K562 (cell line): ENCODE results near the gene NUP43. TPM values are rescaled to one million over a fixed set of nuclear protein-coding genes. Genes with fewer than 3 reads are reported as not detected.
A peak's percentile ranks its signal among the peaks of the same experiment; 100 is the strongest.

Experiments used
- ADNP ChIP-seq: fragments of 200-800 bp; sonication (Bioruptor generic); IDR thresholded peaks from 2 replicates; pipeline ENCODE4 v1.6.1; 2016; ENCODE audit warnings: missing genetic modification characterization, missing compliant biosample characterization
- BDP1 ChIP-seq: IDR thresholded peaks from 3 replicates; pipeline ENCODE4 v1.6.1; 2011; ENCODE audit not compliant: insufficient read length, insufficient read depth
- DNMT1 ChIP-seq: fragments of 450-650 bp; IDR thresholded peaks from 2 replicates; pipeline ENCODE4 v1.6.1; 2016; ENCODE audit warnings: antibody characterized with exemption, mild to moderate bottlenecking
- ETS2 ChIP-seq: IDR thresholded peaks from 2 replicates; pipeline ENCODE4 v1.6.1; 2016; ENCODE audit warnings: borderline replicate concordance, missing genetic modification characterization, mild to moderate bottlenecking, moderate library complexity, missing compliant biosample characterization; ENCODE audit not compliant: poor library complexity, severe bottlenecking
- GABPB1 ChIP-seq: sonication (generic); formaldehyde crosslinking; IDR thresholded peaks from 2 replicates; pipeline ENCODE4 v1.8.0; 2022; ENCODE audit warnings: mild to moderate bottlenecking, missing genetic modification reagents
- NR2F6 ChIP-seq: fragments of 450-650 bp; formaldehyde crosslinking; IDR thresholded peaks from 2 replicates; pipeline ENCODE4 v1.4.0; 2020; ENCODE audit warnings: mild to moderate bottlenecking
- POLR2AphosphoS5 ChIP-seq: IDR thresholded peaks from 2 replicates; pipeline ENCODE4 v1.6.1; 2011; ENCODE audit warnings: mild to moderate bottlenecking, low read depth, low read length, moderate library complexity; ENCODE audit not compliant: control insufficient read depth, insufficient read depth
- RBM15 ChIP-seq: fragments of 200-400 bp; formaldehyde crosslinking; IDR thresholded peaks from 2 replicates; pipeline ENCODE4 v1.6.1; 2018; ENCODE audit warnings: mild to moderate bottlenecking, low read length, moderate library complexity; ENCODE audit not compliant: insufficient read depth
- TOE1 ChIP-seq, 2 experiments: fragments of 450-650 bp in 1 of 2; sonication (generic) in 1 of 2; formaldehyde crosslinking in 1 of 2; IDR thresholded peaks; 2 replicates each; pipeline versions ENCODE4 v1.7.1 to v1.8.0; 2016 to 2022; ENCODE audit warnings: borderline replicate concordance in 2 of 2, mild to moderate bottlenecking in 2 of 2, antibody characterized with exemption in 1 of 2, inconsistent platforms in 1 of 2, low read depth in 1 of 2, missing genetic modification reagents in 1 of 2, moderate library complexity in 1 of 2
- ZFX ChIP-seq: sonication (generic); formaldehyde crosslinking; IDR thresholded peaks from 2 replicates; pipeline ENCODE4 v1.8.0; 2022; ENCODE audit warnings: mild to moderate bottlenecking, missing genetic modification reagents, moderate library complexity
- ZKSCAN8 ChIP-seq: fragments of 200-800 bp; sonication (Bioruptor generic); IDR thresholded peaks from 2 replicates; pipeline ENCODE4 v1.6.1; 2016; ENCODE audit warnings: missing genetic modification characterization, missing compliant biosample characterization
- ZNF12 ChIP-seq: sonication (generic); formaldehyde crosslinking; IDR thresholded peaks from 2 replicates; pipeline ENCODE4 v1.4.0; 2020; ENCODE audit warnings: mild to moderate bottlenecking, missing genetic modification reagents
- ZNF134 ChIP-seq: fragments of 250-450 bp; sonication (Bioruptor Pico); conservative IDR thresholded peaks from 2 replicates; pipeline ENCODE4 v1.4.0; 2020
- ZNF347 ChIP-seq: fragments of 450-650 bp; formaldehyde crosslinking; IDR thresholded peaks from 2 replicates; pipeline ENCODE4 v1.4.0; 2020; ENCODE audit warnings: low read depth, mild to moderate bottlenecking, moderate library complexity
- ZNF766 ChIP-seq: fragments of 200-800 bp; sonication (Bioruptor generic); conservative IDR thresholded peaks from 2 replicates; pipeline ENCODE4 v1.6.1; 2016; ENCODE audit warnings: missing genetic modification characterization, missing compliant biosample characterization
- polyA plus RNA-seq, 8 experiments: library from polyadenylated mRNA; depleted of rRNA in 4 of 8; stranded (reverse) in 5 of 8; unstranded in 3 of 8; fragments of >200 nt; fragmentation: Nextera tagmentation in 2 of 8; fragmentation: Illumina TruSeq in 1 of 8; extraction: Ambion mirVana in 2 of 8; extraction: Trizol in 1 of 8; gene quantifications; 2 replicates each; pipeline versions ENCODE4 v1.2.1 to v1.2.3, GENCODE V29; 2011 to 2014; ENCODE audit warnings: inconsistent platforms in 1 of 8, missing spikeins in 1 of 8
- total RNA-seq, 7 experiments: library from RNA; depleted of rRNA in 6 of 7; stranded (reverse); fragments of >200 nt in 6 of 7; fragmentation: Illumina TruSeq in 2 of 7; extraction: Trizol in 2 of 7; gene quantifications; 2 replicates each; pipeline versions ENCODE4 v1.2.1 to v1.2.3, GENCODE V29; 2011 to 2021; ENCODE audit warnings: low replicate concordance in 1 of 7
- TF ChIP-seq, protein P1 (sequence below): fragments of 450-650 bp; IDR thresholded peaks from 2 replicates; pipeline ENCODE4 v1.6.1; 2017; ENCODE audit warnings: antibody characterized with exemption, mild to moderate bottlenecking
- TF ChIP-seq, protein P2 (sequence below), 2 experiments: fragments of 450-650 bp in 1 of 2; sonication (generic) in 1 of 2; formaldehyde crosslinking in 1 of 2; IDR thresholded peaks in 1 of 2; conservative IDR thresholded peaks in 1 of 2; 2 replicates each; pipeline versions ENCODE4 v1.6.1 to v1.8.1; 2016 to 2023; ENCODE audit warnings: mild to moderate bottlenecking in 2 of 2, moderate library complexity in 2 of 2, inconsistent platforms in 1 of 2, missing genetic modification reagents in 1 of 2
- TF ChIP-seq, protein P3 (sequence below): sonication (generic); formaldehyde crosslinking; IDR thresholded peaks from 2 replicates; pipeline ENCODE4 v1.8.1; 2023; ENCODE audit warnings: mild to moderate bottlenecking, missing genetic modification reagents

The NUP43 gene
- total and polyA plus RNA-seq, 9 of the 15 experiments (the other 6 are each of a cell fraction or from before 2014, with no cell fraction given) = 28.9 to 136 (median 67.4) TPM

DNA sequence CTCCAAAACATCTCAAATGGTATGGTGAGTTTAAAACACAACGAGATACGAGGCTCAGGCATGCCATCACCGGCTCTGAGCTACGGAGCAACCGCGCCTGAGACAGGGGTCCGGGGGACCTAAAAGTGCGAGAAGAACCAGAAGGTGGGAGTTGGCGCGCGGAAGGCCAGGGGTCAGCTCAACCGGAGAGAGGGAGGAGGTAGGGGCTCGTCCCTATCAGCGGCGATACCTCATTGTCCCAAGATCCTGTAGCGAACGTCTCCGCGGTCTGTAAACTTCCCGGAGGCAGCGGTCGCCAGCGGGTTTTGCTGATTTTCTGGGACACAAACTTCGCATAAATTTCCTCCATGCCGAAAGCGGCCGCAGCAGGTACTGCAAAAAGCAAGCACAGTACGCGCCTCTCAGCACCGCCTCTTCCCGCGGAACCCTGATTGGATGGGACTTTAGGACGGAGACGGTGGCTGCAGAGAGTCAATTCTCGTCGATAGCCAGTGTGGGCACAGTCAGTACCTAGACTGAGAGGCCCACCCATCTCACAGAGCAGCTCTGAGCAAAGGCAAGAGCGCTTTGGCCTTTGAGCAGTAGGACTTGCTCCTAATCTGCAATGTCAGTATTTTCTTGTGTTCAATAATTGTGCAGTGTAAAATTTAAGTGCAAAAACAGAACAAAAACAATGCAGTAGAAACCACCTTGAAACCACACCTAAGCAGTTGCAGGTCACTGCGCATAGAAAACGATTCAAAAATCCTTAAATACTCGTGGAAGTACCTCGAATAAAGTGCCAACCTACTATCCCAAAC lies at the start of gene NUP43 (continued):
- TF ChIP-seq TOE1 (IDR thresholded peaks at IDR 0.05; ENCODE audit: borderline replicate concordance) = peak; percentile 89
- no peak for TF ChIP-seq TOE1 (CRISPR knock-in tag; IDR thresholded peaks at IDR 0.05; ENCODE audit: borderline replicate concordance, low read depth)
- TF ChIP-seq ZFX (CRISPR knock-in tag) = peak; percentile 83
- peak; percentile 72 for TF ChIP-seq GABPB1 (CRISPR knock-in tag)
- TF ChIP-seq ZNF766 (CRISPR knock-in tag) = peak; percentile 86; the same call in 1 of the 2 replicates
- no peak for TF ChIP-seq ETS2 (tag)
- peak; percentile 71; the same call in 1 of the 2 replicates for TF ChIP-seq POLR2AphosphoS5
- TF ChIP-seq ZNF347 (CRISPR knock-in tag) = no peak
- 0 out of 2 replicates have a peak, but pooled peaks have one; percentile 59 for TF ChIP-seq NR2F6 (CRISPR knock-in tag)
- TF ChIP-seq, protein P1, sequence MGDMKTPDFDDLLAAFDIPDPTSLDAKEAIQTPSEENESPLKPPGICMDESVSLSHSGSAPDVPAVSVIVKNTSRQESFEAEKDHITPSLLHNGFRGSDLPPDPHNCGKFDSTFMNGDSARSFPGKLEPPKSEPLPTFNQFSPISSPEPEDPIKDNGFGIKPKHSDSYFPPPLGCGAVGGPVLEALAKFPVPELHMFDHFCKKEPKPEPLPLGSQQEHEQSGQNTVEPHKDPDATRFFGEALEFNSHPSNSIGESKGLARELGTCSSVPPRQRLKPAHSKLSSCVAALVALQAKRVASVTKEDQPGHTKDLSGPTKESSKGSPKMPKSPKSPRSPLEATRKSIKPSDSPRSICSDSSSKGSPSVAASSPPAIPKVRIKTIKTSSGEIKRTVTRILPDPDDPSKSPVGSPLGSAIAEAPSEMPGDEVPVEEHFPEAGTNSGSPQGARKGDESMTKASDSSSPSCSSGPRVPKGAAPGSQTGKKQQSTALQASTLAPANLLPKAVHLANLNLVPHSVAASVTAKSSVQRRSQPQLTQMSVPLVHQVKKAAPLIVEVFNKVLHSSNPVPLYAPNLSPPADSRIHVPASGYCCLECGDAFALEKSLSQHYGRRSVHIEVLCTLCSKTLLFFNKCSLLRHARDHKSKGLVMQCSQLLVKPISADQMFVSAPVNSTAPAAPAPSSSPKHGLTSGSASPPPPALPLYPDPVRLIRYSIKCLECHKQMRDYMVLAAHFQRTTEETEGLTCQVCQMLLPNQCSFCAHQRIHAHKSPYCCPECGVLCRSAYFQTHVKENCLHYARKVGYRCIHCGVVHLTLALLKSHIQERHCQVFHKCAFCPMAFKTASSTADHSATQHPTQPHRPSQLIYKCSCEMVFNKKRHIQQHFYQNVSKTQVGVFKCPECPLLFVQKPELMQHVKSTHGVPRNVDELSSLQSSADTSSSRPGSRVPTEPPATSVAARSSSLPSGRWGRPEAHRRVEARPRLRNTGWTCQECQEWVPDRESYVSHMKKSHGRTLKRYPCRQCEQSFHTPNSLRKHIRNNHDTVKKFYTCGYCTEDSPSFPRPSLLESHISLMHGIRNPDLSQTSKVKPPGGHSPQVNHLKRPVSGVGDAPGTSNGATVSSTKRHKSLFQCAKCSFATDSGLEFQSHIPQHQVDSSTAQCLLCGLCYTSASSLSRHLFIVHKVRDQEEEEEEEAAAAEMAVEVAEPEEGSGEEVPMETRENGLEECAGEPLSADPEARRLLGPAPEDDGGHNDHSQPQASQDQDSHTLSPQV = peak; percentile 64
- TF ChIP-seq ZKSCAN8 = no peak
- TF ChIP-seq, protein P2, sequence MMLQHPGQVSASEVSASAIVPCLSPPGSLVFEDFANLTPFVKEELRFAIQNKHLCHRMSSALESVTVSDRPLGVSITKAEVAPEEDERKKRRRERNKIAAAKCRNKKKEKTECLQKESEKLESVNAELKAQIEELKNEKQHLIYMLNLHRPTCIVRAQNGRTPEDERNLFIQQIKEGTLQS (IDR thresholded peaks at IDR 0.05) = no peak
- TF ChIP-seq, protein P2 (CRISPR knock-in tag; conservative IDR thresholded peaks at IDR 0.05) = no peak; the same call in 1 of the 2 replicates
- TF ChIP-seq, protein P3, sequence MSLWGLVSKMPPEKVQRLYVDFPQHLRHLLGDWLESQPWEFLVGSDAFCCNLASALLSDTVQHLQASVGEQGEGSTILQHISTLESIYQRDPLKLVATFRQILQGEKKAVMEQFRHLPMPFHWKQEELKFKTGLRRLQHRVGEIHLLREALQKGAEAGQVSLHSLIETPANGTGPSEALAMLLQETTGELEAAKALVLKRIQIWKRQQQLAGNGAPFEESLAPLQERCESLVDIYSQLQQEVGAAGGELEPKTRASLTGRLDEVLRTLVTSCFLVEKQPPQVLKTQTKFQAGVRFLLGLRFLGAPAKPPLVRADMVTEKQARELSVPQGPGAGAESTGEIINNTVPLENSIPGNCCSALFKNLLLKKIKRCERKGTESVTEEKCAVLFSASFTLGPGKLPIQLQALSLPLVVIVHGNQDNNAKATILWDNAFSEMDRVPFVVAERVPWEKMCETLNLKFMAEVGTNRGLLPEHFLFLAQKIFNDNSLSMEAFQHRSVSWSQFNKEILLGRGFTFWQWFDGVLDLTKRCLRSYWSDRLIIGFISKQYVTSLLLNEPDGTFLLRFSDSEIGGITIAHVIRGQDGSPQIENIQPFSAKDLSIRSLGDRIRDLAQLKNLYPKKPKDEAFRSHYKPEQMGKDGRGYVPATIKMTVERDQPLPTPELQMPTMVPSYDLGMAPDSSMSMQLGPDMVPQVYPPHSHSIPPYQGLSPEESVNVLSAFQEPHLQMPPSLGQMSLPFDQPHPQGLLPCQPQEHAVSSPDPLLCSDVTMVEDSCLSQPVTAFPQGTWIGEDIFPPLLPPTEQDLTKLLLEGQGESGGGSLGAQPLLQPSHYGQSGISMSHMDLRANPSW (CRISPR knock-in tag) = peak; percentile 51; the same call in 1 of the 2 replicates
- no peak for TF ChIP-seq BDP1
- TF ChIP-seq DNMT1 = no peak
- TF ChIP-seq ZNF12 = peak; percentile 66; the same call in 1 of the 2 replicates
- TF ChIP-seq RBM15 = no peak
- no peak for TF ChIP-seq ADNP
- peak; percentile 87 for TF ChIP-seq ZNF134 (CRISPR knock-in tag)
